ENCODE results near the gene LDLRAD4. TPM values are rescaled to one million over a fixed set of nuclear protein-coding genes. Genes with fewer than 3 reads are reported as not detected.

LDLRAD4 gene
- total RNA-seq, 4 donors from 2014 or later, result 23.9 to 38.3 (median 27.0) TPM

- no peak for ATAC-seq (ENCODE audit: low FRiP score)
- no peak for TF ChIP-seq CTCF (IDR thresholded peaks at IDR 0.05)
Measured at GRCh38 chr18:13568443-13569392, 350.2 kb downstream of the LDLRAD4 start.

GRCh38 chr18:13570216-13570615 is 351.7 kb downstream of the LDLRAD4 start:
- TF ChIP-seq CTCF (IDR thresholded peaks at IDR 0.05), result no peak
- no peak for DNase-seq (ENCODE audit: low spot score)

More at GRCh38 chr18:13568443-13569392, 350.2 kb downstream of the LDLRAD4 start:
- no peak for DNase-seq (ENCODE audit: low spot score)

GRCh38 chr18:13570856-13571495 is 352.4 kb downstream of the LDLRAD4 start:
- no peak for TF ChIP-seq CTCF (IDR thresholded peaks at IDR 0.05)
- ATAC-seq (ENCODE audit: low FRiP score) (no peak), DNase-seq (ENCODE audit: low spot score) (no peak)

More at GRCh38 chr18:13570216-13570615, 351.7 kb downstream of the LDLRAD4 start:
- no peak for ATAC-seq (ENCODE audit: low FRiP score)

- DNase-seq (ENCODE audit: low spot score) (no peak), ATAC-seq (ENCODE audit: low FRiP score) (no peak)
- no peak for TF ChIP-seq CTCF (IDR thresholded peaks at IDR 0.05)
Measured at GRCh38 chr18:13572148-13572547, 353.6 kb downstream of the LDLRAD4 start.

- no peak for DNase-seq (ENCODE audit: low spot score)
- no peak for TF ChIP-seq CTCF (IDR thresholded peaks at IDR 0.05)
- no peak for ATAC-seq (ENCODE audit: low FRiP score)
Measured at GRCh38 chr18:13572721-13573120, 354.2 kb downstream of the LDLRAD4 start.

- no peak for TF ChIP-seq CTCF (IDR thresholded peaks at IDR 0.05)
- ATAC-seq (ENCODE audit: low FRiP score), result no peak
Measured at GRCh38 chr18:13573750-13574149, 355.2 kb downstream of the LDLRAD4 start.

More at GRCh38 chr18:13573750-13574149, 355.2 kb downstream of the LDLRAD4 start:
- DNase-seq (ENCODE audit: low spot score), result no peak
